CD4-positive, alpha-beta T cell treated with Interleukin-17A for 1 hour (primary cell): Measurements from ENCODE around the gene DMXL2.
"Not testable (repeated sequence)": the region's sequence is repeated elsewhere in the genome, so short reads cannot be mapped to it uniquely, and the experiment has no call there.

ENCODE experiments used
- DNase-seq: peaks from one replicate; pipeline ENCODE4 v3.0.0-alpha.2; 2020

The DMXL2 gene

GRCh38 chr15:51491941-51492340 is 130.6 kb downstream of the DMXL2 start:
- no peak for DNase-seq

GRCh38 chr15:51484781-51485180 is 137.8 kb downstream of the DMXL2 start:
- no peak for DNase-seq

DNA sequence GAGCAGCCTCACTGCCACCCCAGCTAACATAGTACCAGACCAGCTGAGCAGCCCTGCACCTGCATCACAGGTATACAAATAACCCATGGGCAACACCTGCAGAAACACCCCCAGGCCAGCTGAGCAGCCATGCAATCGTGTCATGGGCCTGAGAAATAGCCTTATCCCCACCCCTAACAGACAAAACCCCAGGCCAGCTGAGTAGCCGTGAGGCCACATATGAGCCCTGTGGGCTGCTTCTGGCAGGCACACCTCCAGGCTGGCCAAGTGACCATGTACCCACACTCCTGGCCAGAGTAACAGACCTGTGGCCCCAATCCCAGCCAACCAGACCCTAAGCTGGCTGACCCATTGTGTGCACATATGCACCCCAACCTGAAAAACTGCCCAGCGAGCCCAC is 138.6 kb downstream of the DMXL2 start:
- no peak for DNase-seq

- no peak for DNase-seq
These were observed 139.1 kb downstream of the DMXL2 start for GRCh38 chr15:51483520-51483919.

DNA sequence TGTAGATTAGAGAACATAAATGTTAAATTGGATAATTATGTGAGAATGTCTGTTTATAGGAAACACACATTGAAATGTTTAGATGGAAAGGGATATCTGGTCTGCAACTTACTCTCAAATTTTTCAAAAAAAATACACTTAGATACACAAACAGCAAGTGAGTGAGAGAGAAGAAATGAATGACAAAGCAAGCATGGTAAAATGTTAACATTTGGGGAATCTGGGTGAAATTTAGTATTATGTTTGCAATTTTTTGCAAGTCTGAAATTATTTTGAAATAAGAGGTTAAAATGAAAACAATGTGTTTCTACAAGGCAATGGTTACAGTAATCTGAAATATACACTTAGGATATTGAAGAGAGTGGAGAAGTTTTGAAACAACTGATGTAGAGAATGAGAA is 146.8 kb downstream of the DMXL2 start:
- no peak for DNase-seq

DNA sequence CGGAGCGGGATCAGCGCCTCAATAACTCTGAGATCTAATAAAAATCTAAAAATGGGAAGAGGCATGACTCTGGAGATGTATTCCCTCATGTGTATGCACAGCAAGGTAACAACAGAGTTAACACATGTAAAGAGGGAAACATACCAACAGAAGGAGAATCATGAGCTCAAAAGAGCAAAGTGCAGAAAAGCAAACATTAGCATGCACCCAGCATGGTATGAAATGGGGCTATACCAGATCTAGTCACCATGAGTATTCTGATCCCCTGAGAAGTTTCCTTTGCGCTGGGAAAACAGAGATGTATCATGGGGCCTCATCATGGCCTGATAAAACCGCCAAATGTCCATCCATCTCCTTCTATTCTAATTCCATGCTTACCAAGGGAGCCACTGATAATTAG is 152.1 kb downstream of the DMXL2 start:
- DNase-seq, result no peak

GRCh38 chr15:51460796-51461195 is 161.8 kb downstream of the DMXL2 start:
- no peak for DNase-seq

DNA sequence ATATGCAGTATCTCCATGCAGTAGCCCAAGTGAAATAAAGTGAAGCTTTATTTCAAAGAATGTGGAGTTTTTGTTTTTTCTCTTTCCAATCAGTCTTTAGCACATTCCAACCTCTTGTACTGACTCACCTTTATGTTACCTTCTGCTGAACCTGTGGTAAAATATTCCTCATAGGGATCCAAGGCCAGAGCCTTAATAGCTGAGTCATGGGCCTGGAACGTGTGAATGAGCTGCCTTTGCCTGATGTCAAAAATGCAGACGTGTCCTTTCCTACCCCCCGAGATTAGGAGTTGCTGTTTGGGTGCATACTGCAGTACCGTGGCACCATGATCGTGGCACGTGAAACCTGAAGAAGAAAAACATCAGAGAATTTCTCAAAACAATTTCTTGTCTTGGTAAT is 172.6 kb downstream of the DMXL2 start:
- DNase-seq, result no peak

- no peak for DNase-seq
These were observed 173.8 kb downstream of the DMXL2 start for GRCh38 chr15:51448622-51449399.

GRCh38 chr15:51447855-51448621 is 174.5 kb downstream of the DMXL2 start:
- no peak for DNase-seq

DNA sequence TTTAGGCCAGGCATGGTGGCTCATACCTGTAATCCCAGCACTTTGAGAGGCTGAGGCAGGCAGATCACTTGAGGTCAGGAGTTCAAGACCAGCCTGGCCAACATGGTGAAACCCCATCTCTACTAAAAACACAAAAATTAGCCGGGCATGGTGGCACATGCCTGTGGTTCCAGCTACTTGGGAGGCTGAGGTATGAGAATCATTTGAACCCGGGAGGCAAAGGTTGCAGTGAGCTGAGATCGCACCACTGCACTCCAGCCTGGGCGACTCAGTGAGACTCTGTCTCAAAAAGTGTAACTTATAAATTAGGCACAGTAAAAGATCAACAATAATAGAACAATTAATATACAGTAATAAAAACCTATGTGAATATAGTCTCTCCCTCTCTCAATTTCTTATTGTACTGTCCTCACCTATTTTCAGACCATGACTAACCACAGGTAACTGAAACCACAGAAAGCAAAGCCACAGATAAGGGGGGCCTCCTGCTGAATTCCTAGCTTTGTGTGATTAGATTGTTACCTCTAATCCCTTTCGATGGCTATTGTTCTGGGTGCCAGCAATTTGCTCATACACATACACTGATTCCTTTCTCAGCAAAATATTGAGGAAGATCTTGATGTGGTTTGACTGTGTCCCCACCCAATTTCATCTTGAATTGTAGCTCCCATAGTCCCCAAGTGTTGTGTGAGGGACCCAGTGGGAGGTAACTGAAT is 176.4 kb downstream of the DMXL2 start:
- DNase-seq, result not testable (repeated sequence)

DNA sequence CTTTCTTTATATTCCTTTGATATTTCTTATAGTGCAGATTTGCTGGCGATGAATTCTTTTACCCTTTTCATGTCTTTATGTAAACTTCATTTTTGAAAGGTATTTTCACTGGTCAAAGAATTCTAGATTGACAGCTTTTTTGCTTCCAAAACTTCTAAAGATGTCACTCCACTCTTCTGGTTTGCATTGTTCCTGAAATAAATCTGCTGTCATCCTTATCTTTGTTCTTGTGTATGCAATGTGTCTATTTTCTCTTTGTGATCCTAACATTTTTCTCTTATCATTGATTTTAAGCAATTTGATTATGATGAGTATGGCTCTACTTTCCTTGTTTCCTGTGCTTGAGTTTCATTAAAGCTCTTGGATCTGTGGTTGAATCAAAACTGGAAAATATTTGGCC is 177.8 kb downstream of the DMXL2 start:
- DNase-seq, result no peak

DNA sequence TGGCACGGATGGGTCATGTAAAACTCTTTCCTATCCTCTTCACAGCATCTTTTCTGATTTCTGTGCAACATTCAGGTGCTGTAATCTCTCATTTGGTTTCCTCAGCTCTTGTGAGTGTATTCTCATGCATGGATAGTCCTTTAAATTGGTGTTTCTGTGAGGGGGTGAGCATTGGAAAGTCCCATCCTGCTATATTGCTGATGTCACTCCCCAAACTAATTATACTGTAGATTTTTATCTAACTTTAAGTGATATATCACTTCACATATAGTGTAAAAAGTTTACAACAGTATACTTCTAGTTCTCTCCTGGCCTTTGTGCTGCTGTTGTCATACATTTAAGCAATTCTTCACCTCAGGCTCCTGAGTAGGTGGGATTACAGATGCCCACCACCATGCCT is 178.5 kb downstream of the DMXL2 start:
- no peak for DNase-seq

DNA sequence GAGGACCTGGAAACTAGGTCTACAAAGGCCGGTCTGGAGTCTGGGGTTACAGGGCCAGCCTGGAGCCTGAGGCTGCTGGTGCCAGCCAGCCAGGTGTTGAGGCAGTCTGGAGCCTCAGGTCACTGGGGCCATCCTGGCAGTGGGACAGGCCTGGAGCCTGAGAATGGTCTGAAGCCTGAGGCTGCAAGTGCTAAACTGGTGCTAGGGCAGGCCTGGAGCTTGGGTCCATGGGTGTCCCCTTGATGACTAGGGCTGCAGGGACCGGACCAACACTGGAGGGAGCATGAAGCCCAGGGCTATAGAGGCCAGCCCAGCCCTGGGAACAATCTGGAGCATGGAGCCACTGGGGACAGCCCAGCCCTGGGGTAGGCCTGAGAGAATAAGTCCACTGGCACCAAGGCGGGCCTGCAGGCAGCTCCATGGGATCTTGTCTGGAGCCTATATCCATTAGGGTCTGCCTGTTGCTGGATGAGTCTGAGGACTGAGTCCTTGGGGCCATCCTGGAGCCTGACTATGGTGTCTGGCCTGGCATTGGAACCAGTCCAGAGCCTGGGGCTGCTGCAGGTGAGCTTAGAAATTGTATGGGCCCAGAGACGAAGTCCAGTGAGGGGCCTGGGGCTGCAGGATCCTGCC is 179.2 kb downstream of the DMXL2 start:
- DNase-seq, result no peak

DNA sequence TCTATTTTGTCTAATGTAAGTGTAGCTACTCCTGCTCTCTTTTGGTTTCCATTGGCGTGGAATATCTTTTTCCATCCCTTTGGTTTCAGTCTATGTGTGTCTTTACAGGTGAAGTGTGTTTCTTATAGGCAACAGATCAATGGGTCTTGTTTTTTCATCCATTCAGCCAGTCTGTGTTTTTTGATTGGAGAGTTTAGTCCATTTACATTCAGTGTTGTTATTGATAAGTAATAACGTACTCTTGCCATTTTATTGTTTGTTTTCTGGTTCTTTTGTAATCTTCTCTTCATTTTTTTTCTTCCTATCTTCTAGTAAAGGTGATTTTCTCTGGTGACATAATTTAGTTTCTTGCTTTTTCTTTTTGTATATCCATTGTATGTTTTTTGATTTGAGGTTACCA is 184.0 kb downstream of the DMXL2 start:
- no peak for DNase-seq

DNA sequence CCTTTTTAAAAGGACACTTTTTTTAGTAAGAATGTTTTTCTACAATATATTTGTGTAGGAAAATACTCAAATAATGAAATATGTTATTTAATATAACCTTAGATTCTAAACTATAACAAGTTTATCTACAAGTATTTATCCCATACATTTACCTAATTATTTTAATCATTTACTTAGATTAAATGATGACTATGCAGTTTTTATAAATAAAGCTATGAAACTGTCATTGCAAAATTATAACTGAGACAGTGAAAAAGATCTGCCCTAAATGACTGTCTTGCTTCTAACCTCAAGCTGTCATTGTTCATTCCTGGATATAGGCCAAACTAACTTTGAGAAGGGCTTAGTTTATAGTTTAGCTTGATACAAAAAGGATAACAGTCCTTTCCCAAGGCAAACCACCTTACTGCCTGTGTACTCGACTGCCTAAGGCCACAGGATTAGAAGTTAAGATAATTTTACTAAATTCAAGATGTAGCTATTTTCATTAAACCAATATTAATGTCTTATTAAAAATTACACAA is 197.0 kb downstream of the DMXL2 start:
- DNase-seq, result no peak

DNA sequence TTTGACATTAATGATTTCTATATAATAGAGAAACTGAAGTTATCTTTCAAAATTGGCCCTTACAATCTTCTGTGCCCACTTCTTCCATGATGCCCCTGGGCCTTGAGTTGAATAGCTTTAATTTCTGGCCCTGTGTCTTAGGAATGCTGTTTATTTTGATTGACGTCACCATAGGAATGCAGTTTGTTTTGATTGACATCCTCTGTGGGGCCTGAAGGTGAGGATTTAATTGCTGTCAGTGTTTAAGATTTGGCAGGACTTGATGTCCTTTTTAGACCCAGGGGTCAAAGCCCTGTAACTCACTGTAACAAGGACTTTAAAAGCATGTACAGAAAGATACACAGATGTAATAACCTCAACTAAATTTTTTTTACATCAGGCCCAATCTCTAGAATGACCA is 197.8 kb downstream of the DMXL2 start:
- DNase-seq, result no peak

- not testable (repeated sequence) for DNase-seq
These were observed 199.5 kb downstream of the DMXL2 start for GRCh38 chr15:51423040-51423439.

GRCh38 chr15:51416129-51416528 is 206.4 kb downstream of the DMXL2 start:
- DNase-seq, result no peak

GRCh38 chr15:51414256-51414860 is 208.2 kb downstream of the DMXL2 start:
- DNase-seq, result no peak

DNA sequence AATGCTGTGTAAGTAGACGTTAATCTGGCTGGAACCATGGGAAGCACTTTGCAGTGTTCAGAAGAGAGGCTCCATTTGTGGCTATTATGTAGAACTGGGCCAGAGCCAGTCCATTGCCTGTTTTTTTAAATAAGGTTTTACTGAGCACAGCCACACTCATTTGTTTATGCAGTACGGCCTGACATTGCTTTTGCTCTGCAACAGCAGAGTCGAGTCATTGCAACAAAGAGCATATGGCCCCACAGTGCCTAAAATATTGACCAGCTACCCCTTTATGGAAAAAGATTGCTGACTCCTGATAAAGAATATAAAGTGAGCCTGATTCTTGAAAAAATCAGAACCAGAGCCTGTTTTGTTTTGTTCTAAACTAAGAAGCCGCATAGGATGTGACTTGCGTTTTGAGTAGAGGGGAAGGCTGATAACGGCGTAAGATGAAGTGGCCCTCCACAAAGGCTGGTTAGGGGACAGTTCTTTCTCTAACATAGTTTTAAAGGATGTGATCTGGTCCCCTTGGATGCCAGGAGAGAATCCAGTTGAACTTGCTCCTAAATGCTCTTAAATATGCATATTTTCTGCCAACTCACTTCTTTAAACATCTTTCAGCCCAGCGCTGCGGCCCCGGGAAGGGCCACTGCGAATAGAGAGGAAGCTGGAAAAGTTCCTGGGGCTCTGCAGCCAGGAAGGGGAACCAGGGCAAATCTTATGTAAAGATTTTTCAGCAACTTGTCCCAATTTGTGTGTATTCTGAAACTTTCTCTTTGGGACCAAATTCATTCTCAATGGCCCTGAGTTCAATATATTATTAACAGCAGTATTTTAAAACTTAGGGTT is 216.7 kb downstream of the DMXL2 start:
- DNase-seq, result no peak
